ENCODE measurements around the gene FGF14.
"Not testable (repeated sequence)": the region's sequence is repeated elsewhere in the genome, so short reads cannot be mapped to it uniquely, and the experiment has no call there.

Gene FGF14

DNA sequence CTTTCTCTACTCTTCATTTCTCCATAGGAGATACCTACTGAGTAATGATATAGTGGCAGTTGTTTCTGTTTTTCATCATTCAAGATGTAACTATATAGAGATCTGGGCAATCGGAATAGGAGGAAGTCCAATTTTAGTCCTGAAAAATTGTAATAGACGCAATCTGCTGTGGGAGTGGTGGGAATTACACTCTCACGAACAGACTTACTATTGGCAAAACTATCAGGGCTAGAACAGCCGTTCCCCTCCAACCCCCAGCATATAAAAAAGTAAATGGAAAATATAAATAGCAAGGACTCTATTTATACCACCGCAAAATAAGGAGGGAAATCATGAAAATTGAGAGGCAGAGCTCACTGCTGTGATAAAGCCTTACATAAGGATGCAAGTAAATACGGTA, 330.1 kb downstream of the FGF14 start:
- no peak for TF ChIP-seq EZH2phosphoT487 (conservative IDR thresholded peaks at IDR 0.05; ENCODE audit: low read length)
- TF ChIP-seq, protein P1, sequence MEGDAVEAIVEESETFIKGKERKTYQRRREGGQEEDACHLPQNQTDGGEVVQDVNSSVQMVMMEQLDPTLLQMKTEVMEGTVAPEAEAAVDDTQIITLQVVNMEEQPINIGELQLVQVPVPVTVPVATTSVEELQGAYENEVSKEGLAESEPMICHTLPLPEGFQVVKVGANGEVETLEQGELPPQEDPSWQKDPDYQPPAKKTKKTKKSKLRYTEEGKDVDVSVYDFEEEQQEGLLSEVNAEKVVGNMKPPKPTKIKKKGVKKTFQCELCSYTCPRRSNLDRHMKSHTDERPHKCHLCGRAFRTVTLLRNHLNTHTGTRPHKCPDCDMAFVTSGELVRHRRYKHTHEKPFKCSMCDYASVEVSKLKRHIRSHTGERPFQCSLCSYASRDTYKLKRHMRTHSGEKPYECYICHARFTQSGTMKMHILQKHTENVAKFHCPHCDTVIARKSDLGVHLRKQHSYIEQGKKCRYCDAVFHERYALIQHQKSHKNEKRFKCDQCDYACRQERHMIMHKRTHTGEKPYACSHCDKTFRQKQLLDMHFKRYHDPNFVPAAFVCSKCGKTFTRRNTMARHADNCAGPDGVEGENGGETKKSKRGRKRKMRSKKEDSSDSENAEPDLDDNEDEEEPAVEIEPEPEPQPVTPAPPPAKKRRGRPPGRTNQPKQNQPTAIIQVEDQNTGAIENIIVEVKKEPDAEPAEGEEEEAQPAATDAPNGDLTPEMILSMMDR (IDR thresholded peaks at IDR 0.05; ENCODE audit: insufficient read depth, low read length, poor library complexity, severe bottlenecking) = no peak
- H3K27ac ChIP-seq (ENCODE audit: low read depth, low read length) = no peak overlapping the region
- H3K79me2 ChIP-seq (ENCODE audit: insufficient read depth, low read length) = no peaks in the 10 kb centered on the region
- H3K9ac ChIP-seq (ENCODE audit: low read length) = no peak overlapping the region
- no peaks in the 10 kb centered on the region for H3K36me3 ChIP-seq (ENCODE audit: low read length)
- no peak overlapping the region for H3K4me3 ChIP-seq (ENCODE audit: insufficient read depth, low read length, poor library complexity, severe bottlenecking)
- no peaks in the 10 kb centered on the region for H3K27me3 ChIP-seq (ENCODE audit: low read length)
- no peaks in the 10 kb centered on the region for H3F3A ChIP-seq (ENCODE audit: insufficient read depth)
- no peak overlapping the region for H2AFZ ChIP-seq (ENCODE audit: low read depth, low read length, severe bottlenecking)
- no peak overlapping the region for H3K4me2 ChIP-seq (ENCODE audit: low read depth, low read length, poor library complexity, severe bottlenecking)
- no peaks in the 10 kb centered on the region for H3K9me2 ChIP-seq (replicated peaks; ENCODE audit: insufficient read depth, low read length)
- no peaks in the 10 kb centered on the region for H4K20me1 ChIP-seq (ENCODE audit: low read depth, low read length)
- no peaks in the 10 kb centered on the region for H3K9me3 ChIP-seq (ENCODE audit: insufficient read depth, low read length)

- H3K27ac ChIP-seq (ENCODE audit: low read depth, low read length); H3K4me2 ChIP-seq (ENCODE audit: low read depth, low read length, poor library complexity, severe bottlenecking); H3K4me3 ChIP-seq (ENCODE audit: insufficient read depth, low read length, poor library complexity, severe bottlenecking); H3K9me3 ChIP-seq (ENCODE audit: insufficient read depth, low read length); H4K20me1 ChIP-seq (ENCODE audit: low read depth, low read length); H3K9ac ChIP-seq (ENCODE audit: low read length); H3K36me3 ChIP-seq (ENCODE audit: low read length); H3K79me2 ChIP-seq (ENCODE audit: insufficient read depth, low read length); H3F3A ChIP-seq (ENCODE audit: insufficient read depth); H2AFZ ChIP-seq (ENCODE audit: low read depth, low read length, severe bottlenecking); H3K27me3 ChIP-seq (ENCODE audit: low read length); H3K9me2 ChIP-seq (replicated peaks; ENCODE audit: insufficient read depth, low read length): not testable (repeated sequence)
Observed at GRCh38 chr13:102068323-102068722, 333.5 kb downstream of the FGF14 start.

DNA sequence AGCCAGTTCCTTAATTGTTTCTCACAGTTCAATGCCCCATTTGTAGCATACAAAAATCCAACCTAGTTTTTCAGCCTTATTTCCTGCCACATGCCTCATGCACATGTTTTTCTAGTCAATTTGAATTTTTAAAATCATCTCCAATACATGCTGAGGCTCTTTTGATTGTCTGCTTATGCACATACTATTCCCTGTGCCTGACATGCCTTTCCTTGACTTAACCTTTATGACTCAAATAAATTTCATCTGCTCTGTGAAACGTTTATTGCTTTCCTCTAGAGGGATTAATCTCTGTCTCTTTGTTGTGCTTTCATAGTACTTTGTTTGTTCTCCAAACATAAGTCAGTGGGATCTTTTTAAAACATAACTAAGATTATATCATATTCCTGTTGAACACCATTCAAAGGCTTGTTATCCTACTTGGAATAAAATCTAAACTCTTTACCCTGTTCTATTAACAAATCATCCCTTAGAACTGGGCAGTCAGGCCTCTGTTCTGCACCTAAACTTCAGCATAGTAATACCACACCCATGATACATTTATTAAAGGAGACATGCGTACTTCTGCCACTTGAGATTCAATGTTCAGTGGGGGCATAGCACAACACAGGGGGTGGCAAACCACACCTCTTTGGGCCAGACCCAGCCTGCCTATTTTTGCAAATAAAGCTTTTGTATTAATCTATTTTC, 346.6 kb downstream of the FGF14 start:
- Histone ChIP-seq H3K79me2 (ENCODE audit: insufficient read depth, low read length) (no peaks in the 10 kb centered on the region), H3F3A (ENCODE audit: insufficient read depth) (no peaks in the 10 kb centered on the region), H3K27ac (ENCODE audit: low read depth, low read length) (no peak overlapping the region), H3K9me2 (replicated peaks; ENCODE audit: insufficient read depth, low read length) (no peaks in the 10 kb centered on the region), H3K4me2 (ENCODE audit: low read depth, low read length, poor library complexity, severe bottlenecking) (no peak overlapping the region), H3K27me3 (ENCODE audit: low read length) (no peaks in the 10 kb centered on the region), H2AFZ (ENCODE audit: low read depth, low read length, severe bottlenecking) (no peak overlapping the region), H3K4me3 (ENCODE audit: insufficient read depth, low read length, poor library complexity, severe bottlenecking) (no peak overlapping the region), H3K36me3 (ENCODE audit: low read length) (no peaks in the 10 kb centered on the region), H3K9me3 (ENCODE audit: insufficient read depth, low read length) (peaks cover 6% of the 10 kb centered on the region; the same call in 1 of the 2 replicates), H3K9ac (ENCODE audit: low read length) (no peak overlapping the region), H4K20me1 (ENCODE audit: low read depth, low read length) (no peaks in the 10 kb centered on the region)
- TF ChIP-seq, protein P1 (IDR thresholded peaks at IDR 0.05; ENCODE audit: insufficient read depth, low read length, poor library complexity, severe bottlenecking) = no peak
- TF ChIP-seq EZH2phosphoT487 (conservative IDR thresholded peaks at IDR 0.05; ENCODE audit: low read length) = no peak

GRCh38 chr13:102049853-102050252, 352.0 kb downstream of the FGF14 start:
- Histone ChIP-seq H3K27ac (ENCODE audit: low read depth, low read length) (no peak overlapping the region), H3K4me2 (ENCODE audit: low read depth, low read length, poor library complexity, severe bottlenecking) (no peak overlapping the region), H3K9ac (ENCODE audit: low read length) (no peak overlapping the region), H3K36me3 (ENCODE audit: low read length) (no peaks in the 10 kb centered on the region), H3K27me3 (ENCODE audit: low read length) (no peaks in the 10 kb centered on the region), H3K79me2 (ENCODE audit: insufficient read depth, low read length) (no peaks in the 10 kb centered on the region), H3K9me2 (replicated peaks; ENCODE audit: insufficient read depth, low read length) (no peaks in the 10 kb centered on the region), H4K20me1 (ENCODE audit: low read depth, low read length) (no peaks in the 10 kb centered on the region), H3K4me3 (ENCODE audit: insufficient read depth, low read length, poor library complexity, severe bottlenecking) (no peak overlapping the region), H3K9me3 (ENCODE audit: insufficient read depth, low read length) (peaks cover 6% of the 10 kb centered on the region; the same call in 1 of the 2 replicates), H2AFZ (ENCODE audit: low read depth, low read length, severe bottlenecking) (no peak overlapping the region), H3F3A (ENCODE audit: insufficient read depth) (no peaks in the 10 kb centered on the region)
- TF ChIP-seq, protein P1 (IDR thresholded peaks at IDR 0.05; ENCODE audit: insufficient read depth, low read length, poor library complexity, severe bottlenecking) = no peak
- no peak for TF ChIP-seq EZH2phosphoT487 (conservative IDR thresholded peaks at IDR 0.05; ENCODE audit: low read length)
